Activated CD4-positive, alpha-beta T cell treated with anti-CD3 and anti-CD28 coated beads for 1 hour (primary cell): ENCODE measurements around the gene ACP5.
"Not testable (repeated sequence)": the region's sequence is repeated elsewhere in the genome, so short reads cannot be mapped to it uniquely, and the experiment has no call there.

Experiments
- DNase-seq: peaks from one replicate; pipeline ENCODE4 v3.0.0-alpha.2; 2020

ACP5 gene

GRCh38 chr19:11578258-11579142 lies 1.1 kb upstream of the ACP5 start:
- no peak for DNase-seq

- DNase-seq: no peak
Observed at GRCh38 chr19:11576227-11576626, 1.2 kb downstream of the ACP5 start.

GRCh38 chr19:11574689-11575088 lies 2.8 kb downstream of the ACP5 start:
- no peak for DNase-seq

- not testable (repeated sequence) for DNase-seq
Observed at GRCh38 chr19:11573763-11574162, 3.7 kb downstream of the ACP5 start.

- not testable (repeated sequence) for DNase-seq
Observed at GRCh38 chr19:11573354-11573753, 4.1 kb downstream of the ACP5 start.

GRCh38 chr19:11570039-11570462 lies 7.4 kb downstream of the ACP5 start:
- DNase-seq: no peak

- DNase-seq: no peak
Observed at GRCh38 chr19:11566164-11566563, 11.3 kb downstream of the ACP5 start.

GRCh38 chr19:11565649-11565980 lies 11.8 kb downstream of the ACP5 start:
- not testable (repeated sequence) for DNase-seq

- not testable (repeated sequence) for DNase-seq
Observed at GRCh38 chr19:11564082-11564807, 13.2 kb downstream of the ACP5 start.

- no peak for DNase-seq
Observed at GRCh38 chr19:11563532-11563931, 13.9 kb downstream of the ACP5 start.

GRCh38 chr19:11560404-11561051 lies 16.9 kb downstream of the ACP5 start:
- no peak for DNase-seq

GRCh38 chr19:11558881-11559828 lies 18.3 kb downstream of the ACP5 start, which contains the start of gene ELOF1:
TSS of gene ELOF1 (minus strand) at chr19:11559230. CDS start at chr19:11554347, 4,883 bp downstream.
- DNase-seq: peak; percentile 94

- DNase-seq: no peak
Observed at GRCh38 chr19:11556634-11557420, 20.6 kb downstream of the ACP5 start.

GRCh38 chr19:11555246-11555645 lies 22.2 kb downstream of the ACP5 start:
- no peak for DNase-seq

GRCh38 chr19:11554160-11554559 lies 23.3 kb downstream of the ACP5 start:
- DNase-seq: no peak

- no peak for DNase-seq
Observed at GRCh38 chr19:11552666-11553372, 24.6 kb downstream of the ACP5 start.

- DNase-seq: no peak
Observed at GRCh38 chr19:11551603-11552235, 25.7 kb downstream of the ACP5 start.

GRCh38 chr19:11550265-11550664 lies 27.2 kb downstream of the ACP5 start:
- no peak for DNase-seq

- DNase-seq: no peak
Observed at GRCh38 chr19:11549386-11549953, 28.0 kb downstream of the ACP5 start.
